ENCODE results near the gene RAB11FIP4.

RAB11FIP4 gene

DNA sequence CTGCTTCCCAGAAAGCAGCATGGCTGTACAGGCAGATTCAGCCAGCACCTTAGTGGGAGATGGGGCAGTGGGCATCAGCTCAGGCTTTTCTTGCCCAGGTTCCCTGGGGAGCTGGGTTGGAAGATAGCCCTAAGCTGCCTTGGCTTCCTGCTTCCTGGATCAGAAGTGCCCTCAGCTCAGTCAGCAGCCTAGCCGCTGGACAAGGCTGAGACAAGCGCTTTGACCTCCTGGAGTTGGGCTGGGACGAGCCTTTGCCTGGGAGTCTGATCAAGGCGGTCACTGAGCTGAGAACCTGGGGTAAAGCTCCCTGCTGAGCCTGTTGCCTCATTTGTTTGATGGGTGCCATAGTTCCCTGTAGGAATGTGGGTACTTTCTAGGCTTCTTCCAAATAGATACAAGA is 190.0 kb downstream of the RAB11FIP4 start:
- H3K9me3 ChIP-seq (ENCODE audit: control insufficient read depth, insufficient read depth, low read length), result no peaks in the 10 kb centered on the region
- no peak overlapping the region for H3K4me3 ChIP-seq (ENCODE audit: low read depth, low read length)
- H3K27ac ChIP-seq (ENCODE audit: low read depth, low read length), result no peak overlapping the region
- H3K4me1 ChIP-seq (ENCODE audit: control insufficient read depth, insufficient read depth, low read length), result no peaks in the 10 kb centered on the region
- H3K9ac ChIP-seq (ENCODE audit: low read depth, low read length), result no peak overlapping the region
- H3K27me3 ChIP-seq (ENCODE audit: control insufficient read depth, insufficient read depth, low read length), result no peaks in the 10 kb centered on the region
- H3K36me3 ChIP-seq (ENCODE audit: control insufficient read depth, insufficient read depth, low read length), result no peaks in the 10 kb centered on the region

GRCh38 chr17:31582151-31582907 is 190.9 kb downstream of the RAB11FIP4 start:
- Histone ChIP-seq H3K27me3 (ENCODE audit: control insufficient read depth, insufficient read depth, low read length) (no peaks in the 10 kb centered on the region), H3K4me3 (ENCODE audit: low read depth, low read length) (no peak overlapping the region), H3K27ac (ENCODE audit: low read depth, low read length) (no peak overlapping the region), H3K9ac (ENCODE audit: low read depth, low read length) (no peak overlapping the region), H3K9me3 (ENCODE audit: control insufficient read depth, insufficient read depth, low read length) (no peaks in the 10 kb centered on the region), H3K4me1 (ENCODE audit: control insufficient read depth, insufficient read depth, low read length) (no peaks in the 10 kb centered on the region), H3K36me3 (ENCODE audit: control insufficient read depth, insufficient read depth, low read length) (no peaks in the 10 kb centered on the region)

GRCh38 chr17:31583772-31584356 is 192.4 kb downstream of the RAB11FIP4 start:
- Histone ChIP-seq H3K9me3 (ENCODE audit: control insufficient read depth, insufficient read depth, low read length) (no peaks in the 10 kb centered on the region), H3K4me1 (ENCODE audit: control insufficient read depth, insufficient read depth, low read length) (no peaks in the 10 kb centered on the region), H3K4me3 (ENCODE audit: low read depth, low read length) (no peak overlapping the region), H3K9ac (ENCODE audit: low read depth, low read length) (no peak overlapping the region), H3K36me3 (ENCODE audit: control insufficient read depth, insufficient read depth, low read length) (no peaks in the 10 kb centered on the region), H3K27ac (ENCODE audit: low read depth, low read length) (no peak overlapping the region), H3K27me3 (ENCODE audit: control insufficient read depth, insufficient read depth, low read length) (no peaks in the 10 kb centered on the region)

DNA sequence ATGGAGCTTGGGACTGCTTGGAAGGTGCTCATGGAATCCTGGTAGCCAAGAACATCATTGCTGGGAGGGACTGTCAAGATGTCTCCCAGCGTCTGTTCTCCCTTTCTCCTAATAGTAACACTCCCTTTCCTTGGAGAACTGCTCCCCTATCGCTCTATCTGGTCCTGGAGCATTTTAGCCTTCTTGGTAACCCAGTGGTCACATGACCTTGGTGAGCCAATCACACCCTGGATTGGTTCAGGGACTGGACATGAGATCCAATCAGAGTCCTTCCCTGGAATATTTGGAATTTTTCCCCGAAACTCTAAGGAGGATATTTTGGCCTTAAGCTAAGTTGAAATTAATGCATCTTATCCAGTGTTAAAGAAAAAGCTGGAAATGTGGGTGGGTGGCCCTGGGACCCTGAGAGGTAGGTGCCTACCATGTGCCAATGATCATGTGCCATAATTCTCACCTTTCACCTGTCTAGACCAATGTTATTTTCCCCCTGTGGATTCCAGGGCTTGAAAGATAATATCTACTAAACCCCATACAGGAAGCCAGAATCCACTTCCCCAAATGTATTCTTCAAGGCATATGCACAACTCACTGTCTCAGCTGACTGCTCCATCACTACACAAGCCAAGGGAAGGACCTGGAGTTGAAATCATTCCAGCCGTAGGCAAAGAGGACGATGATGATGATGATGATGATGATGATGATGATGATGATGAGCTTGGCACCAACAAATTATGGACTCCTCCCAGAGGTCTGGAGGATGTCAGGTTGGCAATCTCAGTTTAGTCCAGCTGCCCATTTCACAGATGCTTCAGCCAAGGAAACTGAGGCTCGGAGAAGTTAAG is 193.2 kb downstream of the RAB11FIP4 start:
- H3K4me3 ChIP-seq (ENCODE audit: low read depth, low read length), result no peak overlapping the region
- H3K27me3 ChIP-seq (ENCODE audit: control insufficient read depth, insufficient read depth, low read length), result no peaks in the 10 kb centered on the region
- no peaks in the 10 kb centered on the region for H3K4me1 ChIP-seq (ENCODE audit: control insufficient read depth, insufficient read depth, low read length)
- no peaks in the 10 kb centered on the region for H3K36me3 ChIP-seq (ENCODE audit: control insufficient read depth, insufficient read depth, low read length)
- no peak overlapping the region for H3K27ac ChIP-seq (ENCODE audit: low read depth, low read length)
- H3K9ac ChIP-seq (ENCODE audit: low read depth, low read length), result no peak overlapping the region
- H3K9me3 ChIP-seq (ENCODE audit: control insufficient read depth, insufficient read depth, low read length), result no peaks in the 10 kb centered on the region

- no peak overlapping the region for H3K27ac ChIP-seq (ENCODE audit: low read depth, low read length)
- H3K4me3 ChIP-seq (ENCODE audit: low read depth, low read length), result no peak overlapping the region
- no peaks in the 10 kb centered on the region for H3K27me3 ChIP-seq (ENCODE audit: control insufficient read depth, insufficient read depth, low read length)
- H3K4me1 ChIP-seq (ENCODE audit: control insufficient read depth, insufficient read depth, low read length), result no peaks in the 10 kb centered on the region
- H3K9ac ChIP-seq (ENCODE audit: low read depth, low read length), result no peak overlapping the region
- no peaks in the 10 kb centered on the region for H3K36me3 ChIP-seq (ENCODE audit: control insufficient read depth, insufficient read depth, low read length)
- no peaks in the 10 kb centered on the region for H3K9me3 ChIP-seq (ENCODE audit: control insufficient read depth, insufficient read depth, low read length)
These were observed 193.8 kb downstream of the RAB11FIP4 start for GRCh38 chr17:31585280-31585630.

DNA sequence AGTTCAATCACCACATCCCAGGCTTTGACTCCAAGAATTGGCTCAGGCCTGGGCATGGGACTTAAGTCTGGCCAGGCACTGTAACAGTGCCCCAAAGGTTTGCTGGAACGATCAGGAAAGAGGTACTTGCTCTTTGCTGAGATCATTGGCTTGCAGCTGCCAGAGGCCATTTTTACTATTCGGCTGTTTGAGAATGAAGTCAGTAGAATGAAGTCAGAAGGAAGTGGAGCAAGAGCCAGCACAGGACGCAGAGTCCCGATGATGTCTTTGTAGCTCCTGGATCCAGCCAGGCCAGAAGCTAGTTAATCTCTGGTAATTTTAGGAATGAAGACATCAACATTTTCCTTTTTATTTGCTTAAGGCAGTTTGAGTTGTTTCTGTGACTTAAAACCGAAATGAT is 195.5 kb downstream of the RAB11FIP4 start:
- no peaks in the 10 kb centered on the region for H3K9me3 ChIP-seq (ENCODE audit: control insufficient read depth, insufficient read depth, low read length)
- no peaks in the 10 kb centered on the region for H3K4me1 ChIP-seq (ENCODE audit: control insufficient read depth, insufficient read depth, low read length)
- H3K9ac ChIP-seq (ENCODE audit: low read depth, low read length), result no peak overlapping the region
- no peaks in the 10 kb centered on the region for H3K27me3 ChIP-seq (ENCODE audit: control insufficient read depth, insufficient read depth, low read length)
- H3K36me3 ChIP-seq (ENCODE audit: control insufficient read depth, insufficient read depth, low read length), result no peaks in the 10 kb centered on the region
- H3K4me3 ChIP-seq (ENCODE audit: low read depth, low read length), result no peak overlapping the region
- no peak overlapping the region for H3K27ac ChIP-seq (ENCODE audit: low read depth, low read length)

DNA sequence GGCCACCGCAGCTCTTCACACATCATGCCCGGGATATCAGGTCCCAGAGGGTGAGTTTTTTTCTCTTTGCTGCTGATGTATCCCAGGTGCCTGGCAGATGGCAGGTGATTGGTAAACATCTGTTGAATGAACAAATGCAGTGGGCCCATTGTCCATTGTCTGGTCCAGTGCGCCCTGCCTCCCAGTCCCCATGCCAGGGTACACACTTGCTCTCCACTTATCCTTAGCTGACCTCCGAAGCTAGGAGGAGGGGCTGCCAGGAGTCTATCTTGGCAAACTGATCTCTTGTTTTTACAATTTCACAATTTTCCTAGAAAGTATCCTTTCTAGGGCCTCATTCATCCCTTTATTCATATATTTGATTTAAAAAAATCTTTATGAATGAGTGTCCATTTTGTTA is 196.0 kb downstream of the RAB11FIP4 start:
- Histone ChIP-seq H3K27ac (ENCODE audit: low read depth, low read length) (no peak overlapping the region), H3K36me3 (ENCODE audit: control insufficient read depth, insufficient read depth, low read length) (no peaks in the 10 kb centered on the region), H3K4me1 (ENCODE audit: control insufficient read depth, insufficient read depth, low read length) (no peaks in the 10 kb centered on the region), H3K4me3 (ENCODE audit: low read depth, low read length) (no peak overlapping the region), H3K27me3 (ENCODE audit: control insufficient read depth, insufficient read depth, low read length) (no peaks in the 10 kb centered on the region), H3K9me3 (ENCODE audit: control insufficient read depth, insufficient read depth, low read length) (no peaks in the 10 kb centered on the region), H3K9ac (ENCODE audit: low read depth, low read length) (no peak overlapping the region)

Data from HUES48 (cell line).